IPS-NIHi11 (cell line): ENCODE data around the gene NEUROD6.

Experiments
- DNase-seq: peaks from one replicate; pipeline ENCODE4 v3.0.0; 2012; ENCODE audit warnings: mixed read lengths, low spot score

Gene NEUROD6

GRCh38 chr7:31333291-31333690 lies 7.2 kb downstream of the NEUROD6 start:
- no peak for DNase-seq

- no peak for DNase-seq
Observed at GRCh38 chr7:31327071-31327470, 13.5 kb downstream of the NEUROD6 start.

- DNase-seq, result no peak
Observed at GRCh38 chr7:31326416-31326815, 14.1 kb downstream of the NEUROD6 start.

GRCh38 chr7:31323101-31323500 lies 17.4 kb downstream of the NEUROD6 start:
- DNase-seq, result no peak

- DNase-seq, result no peak
Observed at GRCh38 chr7:31320675-31321074, 19.9 kb downstream of the NEUROD6 start.

GRCh38 chr7:31318313-31318712 lies 22.2 kb downstream of the NEUROD6 start:
- DNase-seq, result no peak

- no peak for DNase-seq
Observed at GRCh38 chr7:31316876-31317275, 23.6 kb downstream of the NEUROD6 start.

- no peak for DNase-seq
Observed at GRCh38 chr7:31315758-31316157, 24.8 kb downstream of the NEUROD6 start.

- DNase-seq, result no peak
Observed at GRCh38 chr7:31314781-31315180, 25.7 kb downstream of the NEUROD6 start.

- no peak for DNase-seq
Observed at GRCh38 chr7:31312889-31313288, 27.6 kb downstream of the NEUROD6 start.

GRCh38 chr7:31311552-31311951 lies 29.0 kb downstream of the NEUROD6 start:
- DNase-seq, result no peak

- DNase-seq, result no peak
Observed at GRCh38 chr7:31310321-31310935, 30.1 kb downstream of the NEUROD6 start.

- no peak for DNase-seq
Observed at GRCh38 chr7:31309407-31309806, 31.1 kb downstream of the NEUROD6 start.

GRCh38 chr7:31308652-31309051 lies 31.9 kb downstream of the NEUROD6 start:
- DNase-seq, result no peak

- no peak for DNase-seq
Observed at GRCh38 chr7:31307972-31308371, 32.6 kb downstream of the NEUROD6 start.

GRCh38 chr7:31305260-31305659 lies 35.3 kb downstream of the NEUROD6 start:
- DNase-seq, result no peak

GRCh38 chr7:31304446-31304845 lies 36.1 kb downstream of the NEUROD6 start:
- no peak for DNase-seq

GRCh38 chr7:31302356-31302755 lies 38.2 kb downstream of the NEUROD6 start:
- DNase-seq, result no peak

GRCh38 chr7:31299336-31299735 lies 41.2 kb downstream of the NEUROD6 start:
- no peak for DNase-seq

- DNase-seq, result no peak
Observed at GRCh38 chr7:31290601-31291000, 49.9 kb downstream of the NEUROD6 start.
